HEK293T (cell line): Measurements from ENCODE around the gene KCNG1.

Source experiments
- ARNT ChIP-seq: fragments of 450-650 bp; IDR thresholded peaks from 2 replicates; pipeline ENCODE4 v1.6.1; 2017; ENCODE audit warnings: mild to moderate bottlenecking
- BHLHE40 ChIP-seq: fragments of 450-650 bp; IDR thresholded peaks from 2 replicates; pipeline ENCODE4 v1.6.1; 2016; ENCODE audit warnings: mild to moderate bottlenecking, moderate library complexity, borderline replicate concordance
- FOXA1 ChIP-seq: fragments of 450-650 bp; IDR thresholded peaks from 2 replicates; pipeline ENCODE4 v1.6.1; 2016; ENCODE audit warnings: mild to moderate bottlenecking
- FOXK2 ChIP-seq: fragments of 450-650 bp; IDR thresholded peaks from 2 replicates; pipeline ENCODE4 v1.6.1; 2016; ENCODE audit warnings: mild to moderate bottlenecking
- FOXM1 ChIP-seq: fragments of 450-650 bp; IDR thresholded peaks from 2 replicates; pipeline ENCODE4 v1.6.1; 2017; ENCODE audit warnings: mild to moderate bottlenecking, borderline replicate concordance
- HDGF ChIP-seq: fragments of 450-650 bp; IDR thresholded peaks from 2 replicates; pipeline ENCODE4 v1.6.1; 2017; ENCODE audit warnings: antibody characterized with exemption, borderline replicate concordance
- NFRKB ChIP-seq: fragments of 450-650 bp; IDR thresholded peaks from 2 replicates; pipeline ENCODE4 v1.6.1; 2016; ENCODE audit warnings: mild to moderate bottlenecking, moderate library complexity
- PKNOX1 ChIP-seq: fragments of 450-650 bp; IDR thresholded peaks from 2 replicates; pipeline ENCODE4 v1.6.1; 2016
- SP1 ChIP-seq: fragments of 450-650 bp; IDR thresholded peaks from 2 replicates; pipeline ENCODE4 v1.6.1; 2017
- TARDBP ChIP-seq: fragments of 450-650 bp; IDR thresholded peaks from 2 replicates; pipeline ENCODE4 v1.6.1; 2016
- ZNF384 ChIP-seq: fragments of 450-650 bp; IDR thresholded peaks from 2 replicates; pipeline ENCODE4 v1.6.1; 2016

GRCh38 chr20:51059862-51060261 lies 37.0 kb upstream of the KCNG1 start:
- no peak for TF ChIP-seq ARNT
- no peak for TF ChIP-seq FOXM1
- no peak for TF ChIP-seq ZNF384
- TF ChIP-seq SP1, result no peak
- TF ChIP-seq FOXK2, result no peak
- no peak for TF ChIP-seq PKNOX1
- no peak for TF ChIP-seq NFRKB
- no peak for TF ChIP-seq TARDBP
- no peak for TF ChIP-seq HDGF
- no peak for TF ChIP-seq FOXA1
- no peak for TF ChIP-seq BHLHE40
